GM12801 (cell line): ENCODE results near the gene TTC21B.

Source experiments
- TF ChIP-seq, protein P1 (sequence below): IDR thresholded peaks from one replicate; pipeline ENCODE4 v1.5.1; 2011; ENCODE audit warnings: control low read depth; ENCODE audit not compliant: insufficient read length; ENCODE audit errors: extremely low read depth

TTC21B gene

DNA sequence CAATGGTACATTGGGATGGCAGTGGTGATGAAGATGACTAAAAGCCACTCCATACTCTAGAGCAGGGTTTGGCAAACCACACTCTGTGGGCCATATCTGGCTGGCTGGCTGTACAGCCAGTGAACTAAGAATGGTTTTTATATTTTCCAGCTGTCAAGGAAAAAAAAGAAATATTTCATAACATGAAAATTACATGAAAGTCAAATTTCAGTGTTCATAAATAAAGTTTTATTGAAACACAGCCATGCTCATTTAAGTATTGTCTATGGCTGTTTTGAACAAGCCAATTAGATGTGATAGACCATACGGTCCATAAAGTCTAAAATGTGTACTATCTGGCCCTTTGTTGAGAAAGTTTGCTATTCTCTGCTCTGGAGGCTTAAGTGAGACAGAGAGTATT, 1.5 kb downstream of the TTC21B start:
- TF ChIP-seq, protein P1, sequence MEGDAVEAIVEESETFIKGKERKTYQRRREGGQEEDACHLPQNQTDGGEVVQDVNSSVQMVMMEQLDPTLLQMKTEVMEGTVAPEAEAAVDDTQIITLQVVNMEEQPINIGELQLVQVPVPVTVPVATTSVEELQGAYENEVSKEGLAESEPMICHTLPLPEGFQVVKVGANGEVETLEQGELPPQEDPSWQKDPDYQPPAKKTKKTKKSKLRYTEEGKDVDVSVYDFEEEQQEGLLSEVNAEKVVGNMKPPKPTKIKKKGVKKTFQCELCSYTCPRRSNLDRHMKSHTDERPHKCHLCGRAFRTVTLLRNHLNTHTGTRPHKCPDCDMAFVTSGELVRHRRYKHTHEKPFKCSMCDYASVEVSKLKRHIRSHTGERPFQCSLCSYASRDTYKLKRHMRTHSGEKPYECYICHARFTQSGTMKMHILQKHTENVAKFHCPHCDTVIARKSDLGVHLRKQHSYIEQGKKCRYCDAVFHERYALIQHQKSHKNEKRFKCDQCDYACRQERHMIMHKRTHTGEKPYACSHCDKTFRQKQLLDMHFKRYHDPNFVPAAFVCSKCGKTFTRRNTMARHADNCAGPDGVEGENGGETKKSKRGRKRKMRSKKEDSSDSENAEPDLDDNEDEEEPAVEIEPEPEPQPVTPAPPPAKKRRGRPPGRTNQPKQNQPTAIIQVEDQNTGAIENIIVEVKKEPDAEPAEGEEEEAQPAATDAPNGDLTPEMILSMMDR: no peak

DNA sequence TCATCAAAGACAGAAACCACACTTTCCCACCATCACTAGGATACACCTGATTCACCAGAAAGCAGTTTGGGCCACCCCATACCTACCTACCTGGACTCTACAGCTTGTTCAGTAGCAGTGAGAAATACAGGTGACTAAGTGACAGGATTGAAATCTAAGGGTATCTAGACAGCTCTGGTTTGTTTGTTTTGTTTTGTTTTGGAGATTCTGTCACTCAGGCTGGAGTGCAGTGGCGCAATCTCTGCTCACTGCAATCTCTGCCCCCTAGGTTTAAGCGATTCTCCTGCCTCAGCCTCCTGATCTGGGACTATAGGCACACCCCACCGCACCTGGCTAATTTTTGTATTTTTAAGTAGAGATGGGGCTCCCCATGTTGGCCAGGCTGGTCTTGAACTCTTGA, 3.1 kb downstream of the TTC21B start:
- TF ChIP-seq, protein P1: no peak

- TF ChIP-seq, protein P1: no peak
Measured at GRCh38 chr2:165941827-165942226, 11.7 kb downstream of the TTC21B start.

DNA sequence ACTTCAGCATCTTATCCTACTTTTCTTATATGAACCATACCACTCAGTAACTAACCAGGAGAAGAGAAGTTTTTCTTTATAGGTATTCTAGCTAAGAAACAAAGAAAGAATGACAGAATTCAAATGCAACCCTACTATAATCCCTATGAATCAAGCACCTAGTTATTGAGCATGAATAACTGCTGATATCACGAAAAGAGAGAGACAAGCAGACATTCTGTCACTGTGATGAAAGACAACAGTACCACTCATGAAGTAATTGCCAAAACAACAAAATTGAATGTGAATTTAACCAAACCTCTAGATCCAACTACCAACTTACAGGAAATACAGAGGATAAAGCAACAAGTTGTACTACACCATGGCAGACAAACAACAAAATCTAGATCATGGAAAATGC, 15.3 kb downstream of the TTC21B start:
- TF ChIP-seq, protein P1: no peak

GRCh38 chr2:165933211-165933910, 20.2 kb downstream of the TTC21B start:
- TF ChIP-seq, protein P1: no peak

DNA sequence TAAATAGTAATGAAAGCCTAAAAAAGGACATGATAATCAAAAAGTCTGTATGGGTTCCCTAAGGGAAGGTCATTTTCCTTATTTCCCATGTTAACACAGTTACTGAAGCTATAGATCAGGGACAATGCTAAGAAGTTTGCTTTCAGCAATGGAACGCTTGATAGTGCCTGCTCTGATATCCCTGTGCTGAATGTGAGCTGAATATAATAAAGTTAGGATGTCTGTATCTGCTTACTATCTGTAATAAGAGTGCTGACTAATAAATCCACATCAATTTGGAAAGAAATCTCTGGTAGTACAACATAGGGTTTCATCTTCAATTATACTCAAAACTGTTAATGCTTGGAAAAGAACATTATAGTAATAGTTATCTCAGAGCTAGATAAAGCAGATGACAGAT, 25.8 kb downstream of the TTC21B start:
- TF ChIP-seq, protein P1: no peak

- TF ChIP-seq, protein P1: no peak
Measured at GRCh38 chr2:165927353-165927752, 26.2 kb downstream of the TTC21B start.
